Ramos (cell line): ENCODE data around the gene GRWD1.

Experiments
- in situ Hi-C: fragments of 300-500 bp; cut with MboI; formaldehyde crosslinking; loops from one replicate; pipeline ENCODE4 v1.14.3; 2022; ENCODE audit warnings: low sequenced_read_pairs; ENCODE audit not compliant: unreplicated experiment

The GRWD1 gene

GRCh38 chr19:48492925-48493717 is 47.3 kb downstream of the GRWD1 start:
- in situ Hi-C loops, result no loop called here

- in situ Hi-C loops, result no loop called here
Observed at GRCh38 chr19:48493718-48494401, 48.1 kb downstream of the GRWD1 start.

DNA sequence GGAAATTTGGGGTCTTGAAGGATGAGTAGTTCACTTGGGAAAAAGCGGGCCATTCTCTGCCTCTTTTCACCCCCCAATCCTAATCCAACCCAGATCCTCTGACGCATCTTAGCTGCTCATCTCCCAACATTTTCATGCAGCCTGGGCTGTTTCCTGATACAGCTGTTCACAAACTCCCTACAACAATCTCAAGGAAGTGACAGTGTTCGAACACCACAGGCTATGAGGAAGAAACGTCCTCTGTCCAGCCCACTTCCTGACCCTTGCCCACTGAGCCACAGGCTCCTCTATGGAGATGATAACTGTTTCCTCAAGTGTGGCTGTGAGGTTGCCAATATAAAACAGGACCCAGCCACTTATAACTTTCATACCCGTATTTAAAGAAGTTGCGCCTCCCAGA is 49.6 kb downstream of the GRWD1 start:
- in situ Hi-C loops, result no loop called here

DNA sequence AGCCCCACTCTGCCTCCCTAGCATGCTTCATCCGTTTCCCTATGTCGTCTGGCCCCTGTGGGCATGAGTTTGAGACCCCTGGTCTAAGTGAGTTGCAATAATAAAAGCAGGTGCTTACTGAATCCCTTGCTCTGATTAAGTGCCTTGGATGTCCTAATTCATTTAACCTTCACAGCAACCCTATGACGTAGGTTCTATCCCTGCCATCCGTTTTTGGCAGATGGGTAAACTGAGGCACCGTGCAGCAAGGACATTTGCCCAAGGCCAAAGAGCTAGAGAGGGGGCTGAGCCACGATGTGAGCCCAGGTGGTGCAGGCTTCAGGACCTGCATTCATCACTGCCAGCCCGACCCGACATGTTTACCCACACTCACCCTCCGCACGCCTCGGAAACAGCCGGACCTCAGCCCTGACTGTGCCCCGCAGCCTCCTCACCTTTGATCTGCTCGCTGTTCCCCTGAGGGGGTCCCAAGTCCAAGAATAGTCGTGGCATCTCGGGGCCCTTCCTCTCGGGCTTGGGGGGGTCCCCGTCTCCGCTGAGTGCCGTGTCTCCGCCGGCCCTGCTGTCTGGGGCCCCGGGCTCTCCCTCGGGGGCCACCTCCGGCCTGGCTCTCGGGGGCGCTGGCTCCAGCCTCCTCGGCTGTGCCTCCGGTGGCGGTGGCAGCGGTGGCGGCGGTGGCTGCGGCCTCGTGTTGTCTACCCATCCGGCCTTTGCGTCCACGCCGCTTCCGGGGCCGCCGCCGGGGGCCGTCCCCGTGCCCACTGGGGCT is 51.4 kb downstream of the GRWD1 start:
- in situ Hi-C loops, result no loop called here

GRCh38 chr19:48497728-48498594 is 52.2 kb downstream of the GRWD1 start:
- in situ Hi-C loops, result no loop called here

DNA sequence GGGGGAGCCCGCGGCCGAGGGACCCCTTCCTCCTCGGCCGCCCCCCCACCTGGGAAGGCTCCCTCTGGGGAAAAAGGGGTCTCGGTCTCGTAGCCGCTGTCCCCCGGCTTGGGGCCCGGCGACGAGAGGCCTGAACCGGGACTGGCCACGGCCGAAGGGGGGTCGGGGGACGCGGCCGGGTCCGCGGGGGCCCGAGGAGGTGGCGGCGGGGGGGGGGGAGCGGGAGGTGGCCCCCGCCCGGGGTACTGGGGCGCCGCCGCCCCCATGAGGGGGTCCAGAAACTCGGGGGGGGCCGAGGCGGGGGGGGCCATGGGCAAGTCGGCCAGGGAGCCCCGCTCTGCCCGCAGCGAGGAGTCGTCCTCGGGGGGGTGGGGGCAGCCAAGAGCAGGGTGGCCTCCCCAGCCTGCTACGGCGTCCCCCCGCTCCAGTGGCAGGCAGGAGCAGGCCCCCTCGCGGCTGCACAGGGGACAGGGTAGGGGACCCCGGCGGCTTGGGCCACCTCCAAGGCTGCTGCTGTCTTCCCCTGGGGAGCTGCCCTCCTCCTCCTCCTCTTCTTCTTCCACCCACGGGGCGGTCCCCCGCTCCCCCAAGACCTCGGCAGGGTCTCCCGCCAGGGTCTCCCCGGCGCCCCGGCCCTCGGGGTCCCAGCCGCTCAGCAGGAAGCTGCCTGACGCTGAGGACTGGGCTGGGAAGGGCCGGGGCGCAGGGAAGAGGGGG is 53.0 kb downstream of the GRWD1 start:
- in situ Hi-C loops, result no loop called here

DNA sequence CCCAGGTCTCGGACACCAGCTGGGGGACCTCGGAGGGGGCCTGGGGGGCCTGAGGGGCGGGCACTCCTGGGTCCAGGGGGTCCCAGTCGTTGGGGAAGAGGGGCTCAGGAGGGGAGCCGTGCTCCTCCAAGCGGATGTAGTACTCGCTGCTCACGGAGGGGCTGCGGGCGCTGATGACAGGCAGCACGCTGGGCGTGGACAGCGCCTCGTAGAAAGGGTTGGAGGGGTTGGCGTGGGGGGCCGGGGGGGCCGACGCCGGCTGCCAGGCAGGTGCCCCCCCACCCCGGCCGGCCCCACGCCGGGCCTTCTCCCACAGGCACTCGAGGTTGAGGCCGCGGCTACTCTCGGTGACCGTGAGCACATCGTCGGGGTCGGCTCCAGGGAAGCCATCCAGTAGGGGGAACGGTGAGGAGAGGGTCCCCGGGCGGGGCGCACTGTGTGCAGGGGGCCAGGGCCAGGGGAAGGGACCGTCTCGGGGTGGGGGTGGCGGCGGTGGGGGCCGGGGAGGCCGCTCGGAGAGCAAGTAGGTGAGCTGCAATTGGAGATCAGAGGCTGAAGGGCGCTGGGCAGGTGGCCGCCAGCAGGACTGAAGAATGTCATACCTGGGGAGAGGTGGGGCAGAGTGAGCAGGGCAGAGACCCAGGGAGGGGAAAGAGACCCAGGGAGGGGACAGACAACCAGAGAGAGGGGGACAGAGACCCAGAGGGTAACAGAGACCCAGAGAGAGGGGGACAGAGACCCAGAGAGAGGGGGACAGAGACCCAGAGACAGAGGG is 53.7 kb downstream of the GRWD1 start:
- in situ Hi-C loops, result no loop called here

- in situ Hi-C loops, result no loop called here
Observed at GRCh38 chr19:48500830-48501493, 55.2 kb downstream of the GRWD1 start.

- in situ Hi-C loops, result no loop called here
Observed at GRCh38 chr19:48501494-48502349, 55.9 kb downstream of the GRWD1 start.

DNA sequence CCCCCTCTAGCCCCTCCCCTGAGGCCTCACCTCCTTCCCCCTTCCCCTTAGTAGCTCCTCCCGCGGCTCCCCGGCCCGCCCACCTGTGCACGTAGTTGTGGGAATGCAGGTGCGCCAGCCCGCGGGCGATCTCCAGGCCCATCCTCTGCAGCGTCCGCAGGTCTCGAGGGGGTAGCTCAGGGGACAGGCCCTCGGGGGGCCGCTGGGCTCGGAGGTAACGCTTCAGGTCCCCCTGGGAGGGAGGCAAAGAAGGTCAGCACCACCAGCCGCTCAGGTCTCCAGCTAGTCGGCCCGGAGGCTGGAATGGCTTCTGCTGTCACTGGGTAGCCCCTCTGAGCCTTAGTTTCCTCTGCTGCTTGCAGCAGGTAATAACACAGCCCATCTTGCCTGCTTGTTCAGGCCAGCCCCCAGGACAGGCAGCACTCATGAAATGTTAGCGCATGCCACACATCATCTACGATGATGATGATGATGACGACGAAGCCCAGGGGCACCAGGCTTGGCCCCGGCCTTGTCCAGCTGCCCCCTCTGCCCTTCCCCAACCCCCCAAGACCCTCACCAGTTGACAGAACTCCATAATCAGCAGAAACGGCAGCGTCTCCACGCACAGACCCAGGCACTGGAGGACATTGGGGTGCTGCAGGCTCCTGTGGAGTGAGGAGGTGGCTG is 56.7 kb downstream of the GRWD1 start:
- in situ Hi-C loops, result no loop called here

DNA sequence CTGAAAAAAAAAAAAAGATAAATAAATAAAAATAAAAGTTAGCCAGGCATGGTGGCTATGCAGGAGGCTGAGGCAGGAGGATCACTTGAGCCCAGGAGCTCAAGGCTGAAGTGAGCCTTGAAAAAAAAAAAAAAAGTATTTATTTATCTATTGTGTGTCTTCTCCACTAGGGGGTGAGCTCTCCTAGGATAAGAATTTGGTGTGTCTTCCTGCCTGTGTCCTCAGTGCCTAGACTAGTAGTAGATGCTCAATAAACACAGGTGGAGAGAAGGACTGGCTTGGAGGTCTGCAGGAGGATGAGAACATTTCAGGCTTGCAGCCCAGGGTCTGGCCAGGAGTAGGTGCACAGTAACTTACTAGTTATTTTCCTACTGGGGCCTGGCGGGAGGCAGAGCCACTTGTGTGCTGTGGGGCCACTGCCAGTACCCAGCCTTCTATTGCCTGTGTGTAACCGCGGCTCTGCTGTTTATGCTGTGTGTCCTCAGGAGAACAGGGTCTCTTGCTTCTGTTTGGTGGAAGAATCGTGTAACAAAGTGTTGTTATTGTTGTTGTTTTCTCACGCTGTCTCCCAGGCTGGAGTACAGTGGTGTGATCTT is 60.5 kb downstream of the GRWD1 start:
- in situ Hi-C loops, result loop anchor here (5.0 kb wide), 1 partner anchor 81 kb away; no protein-coding TSS in a partner anchor
